ENCODE measurements around the gene FCHSD2.

- TF ChIP-seq POLR2A (IDR thresholded peaks at IDR 0.05) (no peak), CTCF (IDR thresholded peaks at IDR 0.05 in 8 of 11, conservative IDR thresholded peaks at IDR 0.05 in 3 of 11) (no peak)
Measured at GRCh38 chr11:72856065-72856464, 286.1 kb downstream of the FCHSD2 start.
